K562 (cell line): ENCODE measurements around the gene NETO1. TPM values are rescaled to one million over a fixed set of nuclear protein-coding genes. Genes with fewer than 3 reads are reported as not detected.

Experiments used
- ATAC-seq: fragments of 200-7000 bp; cut with Tn5 transposase; 3 replicates; pipeline ENCODE4 v1.9.1; 2020; ENCODE audit warnings: moderate library complexity
- BruUV-seq: library from RNA; stranded (reverse); fragments of 400-500 nt; replicated peaks from 2 replicates; lab custom pipeline; 2021; lab: Mats Ljungman, UMichigan
- CTCF ChIA-PET: fragments of 300-600 bp; formaldehyde crosslinking; extraction: SDS; loops from one replicate; lab custom pipeline; 2021; ENCODE audit warnings: low intra/inter-chr PET ratio; lab: Yijun Ruan, JAX
- POLR2A ChIA-PET: fragments of 300-600, 350-650 bp; sonication (Branson Sonifier 250); formaldehyde crosslinking; extraction: SDS; loops from one replicate; lab custom pipeline; 2021; ENCODE audit warnings: antibody characterized with exemption, inconsistent platforms; lab: Yijun Ruan, JAX
- DNase-seq, 4 experiments: peaks; one replicate each; pipeline versions ENCODE4 v3.0.0 to v3.0.0-alpha.2; 2011 to 2018; ENCODE audit warnings: low spot score in 3 of 4, mixed read lengths in 3 of 4; ENCODE audit errors: extremely low read depth in 1 of 4
- FAIRE-seq: peaks from 2 replicates; lab custom pipeline; 2011; peaks lifted over from hg19 to GRCh38; lab: Jason Lieb, UNC
- H2AFZ ChIP-seq: 2 replicates; pipeline ENCODE4 v1.6.0; 2011; ENCODE audit warnings: low read depth, low read length, control low read depth, inconsistent platforms
- H3K27ac ChIP-seq: fragments of 200-600 bp; 3 replicates; pipeline ENCODE4 v1.8.0; 2011; ENCODE audit warnings: low read depth, mild to moderate bottlenecking, control low read depth, inconsistent platforms, low read length, moderate library complexity, mixed read lengths; ENCODE audit errors: extremely low read depth
- H3K27me3 ChIP-seq, 2 experiments: fragments of 300-600 bp in 1 of 2; 2 replicates in 1 of 2; 3 replicates in 1 of 2; pipeline versions ENCODE4 v1.6.0 to v1.8.0; 2011; ENCODE audit warnings: inconsistent platforms in 2 of 2, low read length in 2 of 2, mild to moderate bottlenecking in 1 of 2, mixed read lengths in 1 of 2, moderate library complexity in 1 of 2; ENCODE audit not compliant: control insufficient read depth in 2 of 2, insufficient read depth in 2 of 2
- H3K36me3 ChIP-seq: fragments of 300-600 bp; 3 replicates; pipeline ENCODE4 v1.8.0; 2011; ENCODE audit warnings: mild to moderate bottlenecking, low read length, inconsistent platforms; ENCODE audit not compliant: control insufficient read depth, insufficient read depth
- H3K4me1 ChIP-seq, 2 experiments: fragments of 200-600 bp in 1 of 2; replicated peaks in 1 of 2; 2 replicates in 1 of 2; 3 replicates in 1 of 2; pipeline versions ENCODE4 v1.5.1 to v1.8.0; 2011; ENCODE audit warnings: inconsistent platforms in 2 of 2, low read length in 2 of 2, mild to moderate bottlenecking in 1 of 2, mixed read lengths in 1 of 2, moderate library complexity in 1 of 2; ENCODE audit not compliant: control insufficient read depth in 2 of 2, insufficient read depth in 2 of 2
- H3K4me2 ChIP-seq: 2 replicates; pipeline ENCODE4 v1.6.1; 2011; ENCODE audit warnings: low read length, control low read depth, inconsistent platforms, mixed read lengths; ENCODE audit not compliant: insufficient read depth
- H3K4me3 ChIP-seq: fragments of 200-600 bp; sonication (generic), shearing (Covaris generic); 2 replicates; pipeline ENCODE4 v1.5.1; 2016; ENCODE audit warnings: control low read depth, inconsistent platforms
- H3K79me2 ChIP-seq: fragments of 200-600 bp; 3 replicates; pipeline ENCODE4 v1.8.0; 2011; ENCODE audit warnings: low read length, inconsistent platforms; ENCODE audit not compliant: control insufficient read depth, insufficient read depth
- H3K9ac ChIP-seq, 2 experiments: 2 replicates each; pipeline versions ENCODE4 v1.6.0 to v1.6.1; 2011; ENCODE audit warnings: low read depth in 2 of 2, low read length in 2 of 2, control low read depth in 1 of 2, inconsistent platforms in 1 of 2, mild to moderate bottlenecking in 1 of 2, mixed read lengths in 1 of 2; ENCODE audit not compliant: insufficient read depth in 1 of 2
- H3K9me1 ChIP-seq: one replicate; pipeline ENCODE4 v1.6.0; 2011; ENCODE audit warnings: inconsistent platforms, mild to moderate bottlenecking, low read length, moderate library complexity; ENCODE audit not compliant: control insufficient read depth, insufficient read depth
- H3K9me3 ChIP-seq: replicated peaks from 2 replicates; pipeline ENCODE4 v1.5.1; 2011; ENCODE audit warnings: low read depth, low read length, inconsistent platforms; ENCODE audit not compliant: control insufficient read depth, insufficient read depth
- H4K20me1 ChIP-seq: replicated peaks from 2 replicates; pipeline ENCODE4 v1.6.1; 2011; ENCODE audit warnings: low read length, inconsistent platforms, mixed read lengths; ENCODE audit not compliant: control insufficient read depth, insufficient read depth
- DDX20 ChIP-seq: fragments of 450-650 bp; IDR thresholded peaks from 2 replicates; pipeline ENCODE4 v1.6.1; 2016; ENCODE audit warnings: missing genetic modification characterization, low read depth, mild to moderate bottlenecking, missing compliant biosample characterization, moderate library complexity
- ELF1 ChIP-seq: fragments of 200-800 bp; sonication (Bioruptor generic); IDR thresholded peaks from 2 replicates; pipeline ENCODE4 v1.6.1; 2016; ENCODE audit warnings: missing genetic modification characterization, missing compliant biosample characterization
- GABPA ChIP-seq: fragments of 200-800 bp; sonication (Bioruptor generic); conservative IDR thresholded peaks from 2 replicates; pipeline ENCODE4 v1.6.1; 2016; ENCODE audit warnings: low read depth, missing genetic modification characterization, missing compliant biosample characterization
- GTF3C2 ChIP-seq: IDR thresholded peaks from 3 replicates; pipeline ENCODE4 v1.6.1; 2011; ENCODE audit warnings: borderline replicate concordance, mild to moderate bottlenecking, moderate library complexity; ENCODE audit not compliant: insufficient read length; ENCODE audit errors: extremely low read depth
- NCOA1 ChIP-seq: fragments of 450-650 bp; IDR thresholded peaks from 2 replicates; pipeline ENCODE4 v1.6.1; 2016; ENCODE audit warnings: low read depth
- NCOA6 ChIP-seq: fragments of 450-650 bp; IDR thresholded peaks from 2 replicates; pipeline ENCODE4 v1.6.1; 2017; ENCODE audit warnings: mild to moderate bottlenecking
- POLR2B ChIP-seq: fragments of 450-650 bp; IDR thresholded peaks from 2 replicates; pipeline ENCODE4 v1.6.1; 2018; ENCODE audit warnings: low read depth; ENCODE audit not compliant: partially characterized antibody
- RNF219 ChIP-seq: fragments of 250-450 bp; sonication (Bioruptor Pico); IDR thresholded peaks from 2 replicates; pipeline ENCODE4 v1.5.0; 2022; ENCODE audit warnings: mild to moderate bottlenecking
- SIN3B ChIP-seq: fragments of 450-650 bp; IDR thresholded peaks from 2 replicates; pipeline ENCODE4 v1.6.1; 2017; ENCODE audit warnings: low read depth, mild to moderate bottlenecking, moderate library complexity
- ZNF24 ChIP-seq: fragments of 450-650 bp; IDR thresholded peaks from 2 replicates; pipeline ENCODE4 v1.6.1; 2016
- ZNF384 ChIP-seq: IDR thresholded peaks from 2 replicates; pipeline ENCODE4 v1.6.1; 2012; ENCODE audit warnings: low read depth, low read length, improper control_type of control experiment
- ZNF76 ChIP-seq: fragments of 250-450 bp; sonication (Bioruptor Pico); IDR thresholded peaks from 2 replicates; pipeline ENCODE4 v1.4.0; 2020; ENCODE audit warnings: mild to moderate bottlenecking, moderate library complexity, borderline replicate concordance
- ZNF79 ChIP-seq: fragments of 250-450 bp; sonication (Bioruptor Pico); IDR thresholded peaks from 2 replicates; pipeline ENCODE4 v1.4.0; 2020; ENCODE audit warnings: low read depth, mild to moderate bottlenecking, moderate library complexity
- whole genome bisulfite sequencing: fragments of 100-300 bp; shearing (Covaris generic); methylation state at CpG from one replicate; pipeline ENCODE4 v1.1.6; 2016; ENCODE audit warnings: low coverage, mixed read lengths; ENCODE audit not compliant: insufficient coverage; ENCODE audit errors: missing lambda C conversion rate; 5-methylcytosine and 5-hydroxymethylcytosine counted together
- in situ Hi-C: fragments of 300-500 bp; cut with MboI; formaldehyde crosslinking; loops from 4 replicates; pipeline ENCODE4 v1.15.0; 2018; ENCODE audit warnings: inconsistent platforms, mixed read lengths
- intact Hi-C: fragments of 100-400 bp; cut with micrococcal nuclease; formaldehyde crosslinking; loops from 2 replicates; pipeline ENCODE4 v1.14.2; 2022
- polyA plus RNA-seq, 8 experiments: library from polyadenylated mRNA; depleted of rRNA in 4 of 8; stranded (reverse) in 5 of 8; unstranded in 3 of 8; fragments of >200 nt; fragmentation: Nextera tagmentation in 2 of 8; fragmentation: Illumina TruSeq in 1 of 8; extraction: Ambion mirVana in 2 of 8; extraction: Trizol in 1 of 8; gene quantifications; 2 replicates each; pipeline versions ENCODE4 v1.2.1 to v1.2.3, GENCODE V29; 2011 to 2014; ENCODE audit warnings: inconsistent platforms in 1 of 8, missing spikeins in 1 of 8
- total RNA-seq, 7 experiments: library from RNA; depleted of rRNA in 6 of 7; stranded (reverse); fragments of >200 nt in 6 of 7; fragmentation: Illumina TruSeq in 2 of 7; extraction: Trizol in 2 of 7; gene quantifications; 2 replicates each; pipeline versions ENCODE4 v1.2.1 to v1.2.3, GENCODE V29; 2011 to 2021; ENCODE audit warnings: low replicate concordance in 1 of 7
- TF ChIP-seq, protein P1 (sequence below): fragments of 250-450 bp; sonication (Bioruptor Pico); IDR thresholded peaks from 2 replicates; pipeline ENCODE4 v1.5.0; 2020; ENCODE audit warnings: mild to moderate bottlenecking

NETO1 gene
- total and polyA plus RNA-seq, 9 of the 15 experiments (the other 6 are each of a cell fraction or from before 2014, with no cell fraction given): not detected

DNA sequence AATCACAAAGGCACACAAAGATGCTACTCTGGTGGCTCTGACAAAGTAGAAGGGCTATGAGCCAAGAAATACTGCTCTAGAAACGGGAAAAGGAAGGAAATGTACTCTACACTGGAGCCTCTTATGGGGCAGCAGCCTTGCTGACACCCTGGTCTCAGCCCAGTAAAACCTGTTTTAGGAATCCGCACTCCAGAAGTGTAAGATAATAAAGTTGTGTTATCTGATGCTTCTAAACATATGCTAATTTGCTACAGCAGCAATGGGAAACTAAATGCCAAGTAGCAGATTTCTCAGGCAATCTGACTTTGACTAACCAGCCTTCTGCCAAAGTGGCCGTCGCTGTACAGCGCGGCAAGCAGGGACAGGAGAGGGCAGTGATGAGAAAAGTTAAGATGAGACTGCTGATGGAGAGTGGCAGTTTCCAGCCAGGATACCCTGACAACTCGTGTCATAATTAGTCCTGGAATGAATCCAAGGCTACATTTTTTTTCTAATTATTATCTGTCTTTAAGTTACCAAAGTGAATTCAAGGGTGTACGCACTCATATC is 99.0 kb downstream of the NETO1 start:
- POLR2A ChIA-PET: no interaction called here
- H3K4me1 ChIP-seq: no peaks in the 10 kb centered on the region
- H2AFZ ChIP-seq: no peak overlapping the region
- H3K27me3 ChIP-seq: no peaks in the 10 kb centered on the region
- no peak overlapping the region for H3K27ac ChIP-seq
- no peaks in the 10 kb centered on the region for H4K20me1 ChIP-seq
- H3K9ac ChIP-seq: no peak overlapping the region
- no peak overlapping the region for H3K4me3 ChIP-seq
- H3K4me2 ChIP-seq: no peak overlapping the region
- ATAC-seq (no peak), FAIRE-seq (no peak), DNase-seq (no peak)
- no peaks in the 10 kb centered on the region for H3K36me3 ChIP-seq
- no peaks in the 10 kb centered on the region for H3K9me3 ChIP-seq
- WGBS: under 1% methylated on average over 7 of the region's 8 CpGs
- in situ Hi-C loops (loop anchor here (25.0 kb wide), 1 partner anchor 1069 kb away; no protein-coding TSS in a partner anchor), intact Hi-C loops (loop anchor here (10.0 kb wide), 1 partner anchor 366 kb away; no protein-coding TSS in a partner anchor)
- H3K9me1 ChIP-seq: no peaks in the 10 kb centered on the region
- BruUV-seq: no TSS peak
- H3K79me2 ChIP-seq: no peaks in the 10 kb centered on the region
- CTCF ChIA-PET: no interaction called here
- TF ChIP-seq ELF1 (no peak), ZNF76 (no peak), SIN3B (no peak), ZNF384 (no peak), ZNF24 (no peak), GTF3C2 (no peak), DDX20 (tag) (no peak), NCOA1 (no peak), NCOA6 (no peak), ZNF79 (CRISPR knock-in tag) (no peak), POLR2B (no peak), GABPA (tag) (no peak), RNF219 (CRISPR knock-in tag) (no peak)
- TF ChIP-seq, protein P1, sequence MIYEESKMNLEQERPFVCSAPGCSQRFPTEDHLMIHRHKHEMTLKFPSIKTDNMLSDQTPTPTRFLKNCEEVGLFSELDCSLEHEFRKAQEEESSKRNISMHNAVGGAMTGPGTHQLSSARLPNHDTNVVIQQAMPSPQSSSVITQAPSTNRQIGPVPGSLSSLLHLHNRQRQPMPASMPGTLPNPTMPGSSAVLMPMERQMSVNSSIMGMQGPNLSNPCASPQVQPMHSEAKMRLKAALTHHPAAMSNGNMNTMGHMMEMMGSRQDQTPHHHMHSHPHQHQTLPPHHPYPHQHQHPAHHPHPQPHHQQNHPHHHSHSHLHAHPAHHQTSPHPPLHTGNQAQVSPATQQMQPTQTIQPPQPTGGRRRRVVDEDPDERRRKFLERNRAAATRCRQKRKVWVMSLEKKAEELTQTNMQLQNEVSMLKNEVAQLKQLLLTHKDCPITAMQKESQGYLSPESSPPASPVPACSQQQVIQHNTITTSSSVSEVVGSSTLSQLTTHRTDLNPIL (CRISPR knock-in tag): no peak
